OCI-LY7 (cell line): ENCODE measurements around the gene SKAP2. TPM values are rescaled to one million over a fixed set of nuclear protein-coding genes. Genes with fewer than 3 reads are reported as not detected.

Source experiments
- BruUV-seq: library from RNA; stranded (reverse); fragments of 400-500 nt; replicated peaks from 2 replicates; lab custom pipeline; 2021; lab: Mats Ljungman, UMichigan
- CTCF ChIA-PET: fragments of 300-600 bp; sonication (Branson Sonifier 250); formaldehyde crosslinking; loops from one replicate; lab custom pipeline; 2022; ENCODE audit warnings: antibody characterized with exemption; ENCODE audit not compliant: unreplicated experiment; lab: Charles Lee
- POLR2A ChIA-PET: fragments of 300-600 bp; sonication (Branson Sonifier 250); formaldehyde crosslinking; loops from one replicate; lab custom pipeline; 2022; ENCODE audit warnings: antibody characterized with exemption; lab: Charles Lee
- DNase-seq: peaks from one replicate; pipeline ENCODE4 v3.0.0-alpha.2; 2015; ENCODE audit warnings: low spot score
- H2AFZ ChIP-seq: fragments of 200-600 bp; sonication (generic), shearing (Covaris generic); 2 replicates; pipeline ENCODE4 v1.6.1; 2014; ENCODE audit warnings: mild to moderate bottlenecking, antibody characterized with exemption, low read length, moderate library complexity
- H3K27ac ChIP-seq: fragments of 200-600 bp; sonication (generic); 2 replicates; pipeline ENCODE4 v1.5.1; 2014; ENCODE audit warnings: mixed run types, low read depth, mild to moderate bottlenecking, moderate library complexity, low read length, inconsistent platforms; ENCODE audit not compliant: poor library complexity, severe bottlenecking
- H3K36me3 ChIP-seq: fragments of 200-600 bp; sonication (generic); 2 replicates; pipeline ENCODE4 v1.6.1; 2014; ENCODE audit warnings: mild to moderate bottlenecking, antibody characterized with exemption, low read length, moderate library complexity, mixed read lengths; ENCODE audit not compliant: insufficient read depth
- H3K4me1 ChIP-seq: fragments of 200-600 bp; sonication (generic); 2 replicates; pipeline ENCODE4 v1.5.1; 2014; ENCODE audit warnings: mild to moderate bottlenecking, low read length; ENCODE audit not compliant: insufficient read depth, poor library complexity, severe bottlenecking
- H3K4me2 ChIP-seq: fragments of 200-600 bp; sonication (generic); 2 replicates; pipeline ENCODE4 v1.6.1; 2014; ENCODE audit warnings: mild to moderate bottlenecking, low read length
- H3K4me3 ChIP-seq: fragments of 200-600 bp; sonication (generic); 2 replicates; pipeline ENCODE4 v1.5.1; 2014; ENCODE audit warnings: mild to moderate bottlenecking, low read depth, low read length; ENCODE audit not compliant: poor library complexity, severe bottlenecking
- H3K79me2 ChIP-seq: fragments of 200-600 bp; sonication (generic); 2 replicates; pipeline ENCODE4 v1.6.1; 2016; ENCODE audit warnings: low read depth, mild to moderate bottlenecking, low read length, moderate library complexity, mixed read lengths; ENCODE audit not compliant: insufficient read depth
- H3K9me2 ChIP-seq: fragments of 200-600 bp; sonication (generic); 2 replicates; pipeline ENCODE4 v1.6.1; 2016; ENCODE audit warnings: mild to moderate bottlenecking, low read length, mixed read lengths; ENCODE audit not compliant: insufficient read depth
- H3K9me3 ChIP-seq: fragments of 200-600 bp; sonication (generic); 2 replicates; pipeline ENCODE4 v1.6.1; 2014; ENCODE audit warnings: mild to moderate bottlenecking, mixed run types, low read length, mixed read lengths
- H4K20me1 ChIP-seq: fragments of 200-600 bp; sonication (generic); 2 replicates; pipeline ENCODE4 v1.6.1; 2014; ENCODE audit warnings: mild to moderate bottlenecking, antibody characterized with exemption, low read length, moderate library complexity, mixed read lengths; ENCODE audit not compliant: insufficient read depth
- EZH2phosphoT487 ChIP-seq: fragments of 200-600 bp; sonication (generic); IDR thresholded peaks from 2 replicates; pipeline ENCODE4 v1.6.1; 2018; ENCODE audit warnings: low read depth, borderline replicate concordance, mild to moderate bottlenecking, mixed run types, antibody characterized with exemption, low read length, moderate library complexity, mixed read lengths
- intact Hi-C: fragments of 100-400 bp; cut with micrococcal nuclease; formaldehyde crosslinking; loops from one replicate; pipeline ENCODE4 v1.10.0; 2022; ENCODE audit not compliant: unreplicated experiment
- total RNA-seq, 2 experiments: library from RNA; depleted of rRNA in 1 of 2; stranded (reverse); fragments of >200 nt in 1 of 2; shearing (Covaris generic) in 1 of 2; gene quantifications; 2 replicates each; pipeline ENCODE4 v1.2.3, GENCODE V29; 2014 to 2022
- TF ChIP-seq, protein P1 (sequence below): fragments of 200-600 bp; sonication (generic); conservative IDR thresholded peaks from 2 replicates; pipeline ENCODE4 v1.5.1; 2014; ENCODE audit warnings: mild to moderate bottlenecking, antibody characterized with exemption, low read length, moderate library complexity, mixed read lengths

SKAP2 gene
- total RNA-seq, 2 experiments from 2014 or later: 15.5 to 54.8 TPM

DNA sequence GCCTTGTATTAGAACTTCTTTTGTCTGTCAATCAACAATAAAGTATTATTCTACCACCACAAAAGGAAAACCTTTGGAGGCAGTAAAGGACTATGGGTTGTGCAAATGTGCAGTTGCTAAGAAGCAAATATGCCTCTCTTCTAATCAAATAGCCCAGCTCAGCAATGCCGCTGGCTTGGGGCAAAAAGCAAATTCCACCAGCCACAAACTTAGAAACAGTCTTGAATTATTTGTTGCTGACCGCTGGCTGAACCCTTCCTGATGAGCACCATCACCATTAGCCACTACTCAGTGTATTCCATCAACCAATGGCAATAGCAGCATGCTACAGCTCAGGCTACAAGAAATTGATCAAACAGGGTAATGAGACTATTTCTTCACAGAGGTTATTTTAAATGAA lies 51.0 kb downstream of the SKAP2 start:
- Histone ChIP-seq H3K4me1 (no peaks in the 10 kb centered on the region), H3K27ac (no peak overlapping the region), H2AFZ (no peak overlapping the region), H3K9me3 (no peaks in the 10 kb centered on the region), H3K9me2 (0 out of 2 replicates have a peak, but pooled peaks cover 3% of the 10 kb centered on the region), H3K4me2 (no peak overlapping the region), H3K4me3 (no peak overlapping the region), H4K20me1 (no peaks in the 10 kb centered on the region), H3K79me2 (no peaks in the 10 kb centered on the region), H3K36me3 (no peaks in the 10 kb centered on the region)
- TF ChIP-seq, protein P1, sequence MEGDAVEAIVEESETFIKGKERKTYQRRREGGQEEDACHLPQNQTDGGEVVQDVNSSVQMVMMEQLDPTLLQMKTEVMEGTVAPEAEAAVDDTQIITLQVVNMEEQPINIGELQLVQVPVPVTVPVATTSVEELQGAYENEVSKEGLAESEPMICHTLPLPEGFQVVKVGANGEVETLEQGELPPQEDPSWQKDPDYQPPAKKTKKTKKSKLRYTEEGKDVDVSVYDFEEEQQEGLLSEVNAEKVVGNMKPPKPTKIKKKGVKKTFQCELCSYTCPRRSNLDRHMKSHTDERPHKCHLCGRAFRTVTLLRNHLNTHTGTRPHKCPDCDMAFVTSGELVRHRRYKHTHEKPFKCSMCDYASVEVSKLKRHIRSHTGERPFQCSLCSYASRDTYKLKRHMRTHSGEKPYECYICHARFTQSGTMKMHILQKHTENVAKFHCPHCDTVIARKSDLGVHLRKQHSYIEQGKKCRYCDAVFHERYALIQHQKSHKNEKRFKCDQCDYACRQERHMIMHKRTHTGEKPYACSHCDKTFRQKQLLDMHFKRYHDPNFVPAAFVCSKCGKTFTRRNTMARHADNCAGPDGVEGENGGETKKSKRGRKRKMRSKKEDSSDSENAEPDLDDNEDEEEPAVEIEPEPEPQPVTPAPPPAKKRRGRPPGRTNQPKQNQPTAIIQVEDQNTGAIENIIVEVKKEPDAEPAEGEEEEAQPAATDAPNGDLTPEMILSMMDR: no peak
- TF ChIP-seq EZH2phosphoT487: no peak
- POLR2A ChIA-PET: interaction anchor here (1.2 kb wide), 1 partner anchor 12 kb away, joined by 3 read pairs; no protein-coding TSS in a partner anchor
- CTCF ChIA-PET: no interaction called here
- intact Hi-C loops: no loop called here
- BruUV-seq: no TSS peak
- DNase-seq: no peak

DNA sequence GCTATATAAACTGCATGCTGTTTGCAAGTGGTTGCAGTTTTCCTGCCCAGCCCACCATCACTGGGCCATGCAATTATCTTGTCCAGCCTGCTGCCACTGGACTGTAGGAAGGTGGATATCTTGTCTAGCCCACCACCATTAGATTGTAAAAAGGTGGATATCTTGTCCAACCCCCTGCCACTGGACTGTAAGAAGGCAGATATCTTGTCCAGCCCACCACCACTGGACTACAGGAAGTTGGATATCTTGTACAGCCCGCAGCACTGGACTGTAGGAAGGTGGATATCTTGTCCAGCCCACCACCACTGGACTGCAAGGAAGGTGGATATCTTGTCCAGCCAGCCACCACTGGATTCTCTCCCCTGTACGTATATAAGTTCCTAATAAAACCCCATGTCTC lies 69.8 kb downstream of the SKAP2 start:
- Histone ChIP-seq H2AFZ (no peak overlapping the region), H3K36me3 (no peaks in the 10 kb centered on the region), H3K4me3 (no peak overlapping the region), H3K4me1 (no peaks in the 10 kb centered on the region), H4K20me1 (no peaks in the 10 kb centered on the region), H3K27ac (no peak overlapping the region), H3K4me2 (no peak overlapping the region), H3K9me3 (no peaks in the 10 kb centered on the region), H3K79me2 (no peaks in the 10 kb centered on the region), H3K9me2 (no peaks in the 10 kb centered on the region)
- no peak for DNase-seq
- ChIA-PET POLR2A (interaction anchor here (0.5 kb wide), 1 partner anchor 389 kb away, joined by 5 read pairs; no protein-coding TSS in a partner anchor), CTCF (no interaction called here)
- no TSS peak for BruUV-seq
- TF ChIP-seq, protein P1: no peak
- no peak for TF ChIP-seq EZH2phosphoT487
- intact Hi-C loops: no loop called here

DNA sequence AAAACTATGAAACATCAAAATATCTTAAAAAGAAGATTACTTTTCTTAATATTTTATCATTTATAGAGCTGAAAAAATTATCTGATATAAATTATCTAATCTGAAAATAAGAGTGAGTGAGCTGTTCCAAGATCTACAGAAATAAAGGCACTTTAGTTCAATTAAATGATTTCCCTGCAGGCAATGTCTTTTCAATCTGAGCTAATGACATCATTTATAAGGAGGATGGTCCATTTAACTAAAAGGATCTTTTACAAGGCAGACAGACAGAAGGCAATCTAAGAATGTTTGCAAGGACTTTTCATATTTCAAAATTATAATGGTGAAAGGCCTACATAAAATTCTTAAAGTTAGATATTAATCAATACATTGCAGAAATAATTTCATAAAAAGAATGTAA lies 71.8 kb downstream of the SKAP2 start:
- TF ChIP-seq EZH2phosphoT487: no peak
- TF ChIP-seq, protein P1: no peak
- no peaks in the 10 kb centered on the region for H3K9me2 ChIP-seq
- DNase-seq: no peak
- H3K36me3 ChIP-seq: no peaks in the 10 kb centered on the region
- H3K4me3 ChIP-seq: no peak overlapping the region
- H3K27ac ChIP-seq: no peak overlapping the region
- ChIA-PET CTCF (no interaction called here), POLR2A (interaction anchor here (0.7 to 0.9 kb wide), 2 partner anchors 23 to 537 kb away, joined by 3 read pairs; no protein-coding TSS in a partner anchor)
- no TSS peak for BruUV-seq
- no peak overlapping the region for H3K4me2 ChIP-seq
- intact Hi-C loops: no loop called here
- H4K20me1 ChIP-seq: no peaks in the 10 kb centered on the region
- H3K79me2 ChIP-seq: no peaks in the 10 kb centered on the region
- H3K4me1 ChIP-seq: no peaks in the 10 kb centered on the region
- H3K9me3 ChIP-seq: no peaks in the 10 kb centered on the region
- no peak overlapping the region for H2AFZ ChIP-seq
